GM12873 (cell line): ENCODE results near the gene PCDHA8.

Source experiments
- CTCF ChIP-seq: IDR thresholded peaks from 2 replicates; pipeline ENCODE4 v1.5.1; 2012; ENCODE audit warnings: low read depth, mild to moderate bottlenecking, moderate library complexity, low read length, control low read depth; ENCODE audit not compliant: insufficient read depth; ENCODE audit errors: missing control alignments

PCDHA8 gene

DNA sequence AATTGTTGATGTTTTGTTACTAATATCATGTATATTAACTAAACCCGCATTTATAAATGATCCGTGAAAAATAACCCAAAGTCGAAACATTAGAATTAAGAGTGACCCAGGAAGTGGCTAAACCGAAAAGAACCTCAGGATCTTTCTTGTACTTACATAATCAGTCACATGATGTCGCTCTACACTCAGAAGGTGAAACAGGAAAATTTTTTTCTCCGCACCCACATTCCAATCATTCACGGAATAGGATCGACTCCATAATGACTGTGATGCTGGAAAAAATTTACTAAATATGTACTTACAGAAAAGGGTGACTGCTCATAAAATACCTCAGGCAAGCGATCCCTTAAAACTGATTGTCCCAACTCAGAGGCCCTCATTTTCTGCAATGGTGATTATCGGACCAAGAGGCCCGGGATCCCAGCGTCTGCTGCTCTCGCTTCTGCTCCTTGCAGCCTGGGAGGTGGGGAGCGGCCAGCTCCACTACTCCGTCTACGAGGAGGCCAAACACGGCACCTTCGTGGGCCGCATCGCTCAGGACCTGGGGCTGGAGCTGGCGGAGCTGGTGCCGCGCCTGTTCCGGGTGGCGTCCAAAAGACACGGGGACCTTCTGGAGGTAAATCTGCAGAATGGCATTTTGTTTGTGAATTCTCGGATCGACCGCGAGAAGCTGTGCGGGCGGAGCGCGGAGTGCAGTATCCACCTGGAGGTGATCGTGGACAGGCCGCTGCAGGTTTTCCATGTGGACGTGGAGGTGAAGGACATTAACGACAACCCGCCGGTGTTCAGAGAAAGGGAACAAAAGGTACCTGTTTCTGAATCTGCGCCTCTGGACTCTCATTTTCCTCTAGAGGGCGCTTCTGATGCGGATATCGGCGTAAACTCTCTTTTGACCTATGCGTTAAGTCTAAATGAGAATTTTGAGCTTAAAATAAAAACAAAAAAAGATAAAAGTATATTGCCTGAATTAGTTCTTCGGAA is 34.4 kb downstream of the PCDHA8 start, which contains the start of gene PCDHA12:
Gene PCDHA12, plus strand, starts transcription at position 224 of the 981 bp plus-strand sequence. Its CDS starts 165 bp downstream, at position 389.
- TF ChIP-seq CTCF = no peak

GRCh38 chr5:140877262-140877581 is 36.2 kb downstream of the PCDHA8 start:
- TF ChIP-seq CTCF = no peak

- no peak for TF ChIP-seq CTCF
Measured at GRCh38 chr5:140881889-140882590, 41.1 kb downstream of the PCDHA8 start, which contains the start of gene PCDHA13. TSS of gene PCDHA13 (plus strand) at chr5:140882124. CDS start at chr5:140882269, 145 bp downstream.

GRCh38 chr5:140882591-140882899 is 41.6 kb downstream of the PCDHA8 start:
- no peak for TF ChIP-seq CTCF

DNA sequence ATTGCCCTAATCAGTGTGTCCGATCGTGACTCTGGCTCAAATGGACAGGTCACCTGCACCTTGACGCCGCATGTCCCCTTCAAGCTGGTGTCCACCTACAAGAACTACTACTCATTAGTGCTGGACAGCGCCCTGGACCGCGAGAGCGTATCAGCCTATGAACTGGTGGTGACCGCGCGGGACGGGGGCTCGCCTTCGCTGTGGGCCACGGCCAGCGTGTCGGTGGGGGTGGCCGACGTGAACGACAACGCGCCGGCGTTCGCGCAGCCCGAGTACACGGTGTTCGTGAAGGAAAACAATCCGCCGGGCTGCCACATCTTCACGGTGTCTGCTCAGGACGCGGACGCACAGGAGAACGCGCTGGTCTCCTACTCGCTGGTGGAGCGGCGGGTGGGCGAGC is 42.4 kb downstream of the PCDHA8 start:
- no peak for TF ChIP-seq CTCF

- TF ChIP-seq CTCF = no peak
Measured at GRCh38 chr5:140883927-140884697, 43.1 kb downstream of the PCDHA8 start.
